H1 (cell line): ENCODE data around the gene SCARB1.

Experiments used
- BRCA1 ChIP-seq: IDR thresholded peaks from 2 replicates; pipeline ENCODE4 v1.6.1; 2012; ENCODE audit warnings: low read depth, low read length, improper control_type of control experiment
- CEBPB ChIP-seq: IDR thresholded peaks from 2 replicates; pipeline ENCODE4 v1.6.1; 2012; ENCODE audit warnings: low read depth, low read length
- CTCF ChIP-seq, 3 experiments: IDR thresholded peaks; 1 replicate in 2 of 3; 2 replicates in 1 of 3; pipeline versions ENCODE4 v1.5.1 to v1.6.1; 2011; ENCODE audit warnings: low read length in 3 of 3, mild to moderate bottlenecking in 3 of 3, inconsistent platforms in 2 of 3, low read depth in 1 of 3, moderate library complexity in 1 of 3; ENCODE audit not compliant: insufficient read depth in 1 of 3; ENCODE audit errors: control extremely low read depth in 1 of 3
- EZH2 ChIP-seq: fragments of 200-600 bp; sonication (generic); IDR thresholded peaks from 2 replicates; pipeline ENCODE4 v1.7.1; 2012; ENCODE audit warnings: low read depth, mild to moderate bottlenecking, moderate library complexity, low read length, inconsistent platforms; ENCODE audit not compliant: severe bottlenecking
- MAFK ChIP-seq: IDR thresholded peaks from 2 replicates; pipeline ENCODE4 v1.6.1; 2012; ENCODE audit warnings: low read depth, mild to moderate bottlenecking, improper control_type of control experiment, low read length
- POLR2AphosphoS5 ChIP-seq: IDR thresholded peaks from 2 replicates; pipeline ENCODE4 v1.6.1; 2011; ENCODE audit warnings: low read depth, low read length
- TEAD4 ChIP-seq: IDR thresholded peaks from 2 replicates; pipeline ENCODE4 v1.6.1; 2012; ENCODE audit warnings: low read depth, low read length, inconsistent platforms, mixed read lengths

DNA sequence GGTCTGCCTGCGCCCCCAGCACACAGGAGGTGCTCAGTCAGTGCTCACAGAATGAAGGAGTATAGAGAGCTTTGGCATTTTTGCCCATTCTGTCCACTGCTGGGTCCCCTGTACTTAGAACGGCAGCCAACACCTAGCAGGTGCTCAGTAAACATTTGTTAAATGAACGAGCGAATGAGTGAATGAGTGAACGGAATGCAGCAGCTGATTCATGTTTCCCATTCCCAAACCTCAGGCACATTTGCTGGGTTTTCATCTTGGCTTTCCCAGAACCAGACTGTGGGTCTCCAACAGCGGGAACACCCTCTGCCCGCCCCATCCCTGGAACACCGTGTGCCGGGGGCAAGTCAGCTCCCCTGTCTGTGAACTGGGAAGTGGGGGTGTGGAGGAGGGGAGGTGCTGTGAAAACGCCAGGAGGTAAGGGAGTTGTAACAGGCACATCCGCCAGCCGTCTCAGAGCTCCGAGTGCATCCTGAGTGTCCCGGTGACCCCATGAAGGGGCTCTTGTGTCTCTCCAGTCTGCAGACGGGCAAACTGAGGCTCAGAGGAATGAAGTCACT, 47.3 kb downstream of the SCARB1 start:
- no peak for TF ChIP-seq CTCF (IDR thresholded peaks at IDR 0.05; ENCODE audit: control extremely low read depth in 1 of 3, insufficient read depth in 1 of 3, low read depth in 1 of 3, low read length in 3 of 3)
- TF ChIP-seq POLR2AphosphoS5, result no peak
- no peak for TF ChIP-seq TEAD4
- TF ChIP-seq MAFK, result no peak
- TF ChIP-seq CEBPB, result no peak
- TF ChIP-seq BRCA1, result no peak
- no peak for TF ChIP-seq EZH2
